SK-N-MC (cell line): ENCODE measurements around the gene CDV3.
"Not testable (repeated sequence)": the region's sequence is repeated elsewhere in the genome, so short reads cannot be mapped to it uniquely, and the experiment has no call there.

Experiments used
- EZH2 ChIP-seq: fragments of 200-600 bp; sonication (generic); IDR thresholded peaks from one replicate; pipeline ENCODE4 v1.6.1; 2017; ENCODE audit warnings: antibody characterized with exemption
- POLR2AphosphoS5 ChIP-seq: IDR thresholded peaks from 2 replicates; pipeline ENCODE4 v1.6.1; 2012; ENCODE audit warnings: mild to moderate bottlenecking, low read depth, low read length, borderline replicate concordance

DNA sequence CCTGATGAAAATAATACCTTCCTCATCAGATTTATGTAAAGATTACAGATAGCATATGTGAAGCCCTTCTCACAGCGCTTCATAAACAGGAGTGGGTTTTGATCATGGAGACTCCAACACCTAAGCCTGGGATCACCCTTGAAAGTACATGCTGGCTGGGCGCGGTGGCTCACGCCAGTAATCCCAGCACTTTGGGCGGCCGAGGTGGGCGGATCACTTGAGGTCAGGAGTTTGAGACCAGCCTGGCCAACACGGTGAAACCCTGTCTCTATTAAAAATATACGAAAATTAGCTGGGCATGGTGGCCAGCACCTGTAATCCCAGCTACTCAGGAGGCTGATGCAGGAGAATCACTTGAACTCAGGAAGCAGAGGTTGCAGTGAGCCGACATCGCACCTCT is 36.4 kb upstream of the CDV3 start:
- not testable (repeated sequence) for TF ChIP-seq POLR2AphosphoS5, EZH2
